HG03378 (cell line): ENCODE data around the gene SLCO1A2.
"Not testable (repeated sequence)": the region's sequence is repeated elsewhere in the genome, so short reads cannot be mapped to it uniquely, and the experiment has no call there.

Experiments used
- ATAC-seq: cut with Tn5 transposase; IDR thresholded peaks from one replicate; pipeline ENCODE4 v1.9.1; 2021; ENCODE audit warnings: mild to moderate bottlenecking, moderate library complexity; ENCODE audit not compliant: unreplicated experiment

Gene SLCO1A2, protein sequence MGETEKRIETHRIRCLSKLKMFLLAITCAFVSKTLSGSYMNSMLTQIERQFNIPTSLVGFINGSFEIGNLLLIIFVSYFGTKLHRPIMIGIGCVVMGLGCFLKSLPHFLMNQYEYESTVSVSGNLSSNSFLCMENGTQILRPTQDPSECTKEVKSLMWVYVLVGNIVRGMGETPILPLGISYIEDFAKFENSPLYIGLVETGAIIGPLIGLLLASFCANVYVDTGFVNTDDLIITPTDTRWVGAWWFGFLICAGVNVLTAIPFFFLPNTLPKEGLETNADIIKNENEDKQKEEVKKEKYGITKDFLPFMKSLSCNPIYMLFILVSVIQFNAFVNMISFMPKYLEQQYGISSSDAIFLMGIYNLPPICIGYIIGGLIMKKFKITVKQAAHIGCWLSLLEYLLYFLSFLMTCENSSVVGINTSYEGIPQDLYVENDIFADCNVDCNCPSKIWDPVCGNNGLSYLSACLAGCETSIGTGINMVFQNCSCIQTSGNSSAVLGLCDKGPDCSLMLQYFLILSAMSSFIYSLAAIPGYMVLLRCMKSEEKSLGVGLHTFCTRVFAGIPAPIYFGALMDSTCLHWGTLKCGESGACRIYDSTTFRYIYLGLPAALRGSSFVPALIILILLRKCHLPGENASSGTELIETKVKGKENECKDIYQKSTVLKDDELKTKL

DNA sequence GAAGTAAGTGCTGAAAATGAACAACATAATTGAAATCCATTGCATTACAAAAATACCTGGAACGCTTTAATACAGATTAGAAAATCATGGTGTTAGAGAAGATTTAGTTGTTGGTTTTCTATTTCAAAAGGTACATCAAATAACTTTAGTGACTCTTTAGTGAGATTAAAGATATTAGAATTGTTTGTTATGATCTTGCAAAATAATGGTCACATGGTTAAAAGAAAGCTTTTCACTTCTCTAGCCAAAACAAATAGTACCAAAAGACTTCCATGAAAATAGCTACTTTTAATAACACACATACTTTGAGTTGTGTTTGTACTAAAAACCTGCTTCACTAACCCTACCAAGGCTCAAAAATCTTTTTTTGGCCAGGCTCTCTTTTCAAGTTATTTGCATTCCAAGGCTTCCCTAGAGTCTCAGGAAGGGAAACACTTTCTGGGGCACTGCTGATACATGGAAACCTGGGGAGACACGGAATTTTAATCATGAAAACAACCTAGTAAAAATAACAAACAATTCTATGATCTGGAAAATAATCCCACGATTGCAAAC lies at the start of gene SLCO1A2:
SLCO1A2 (minus strand) TSS at position 147 of the 555 bp plus-strand sequence. CDS start 270 bp downstream, outside the sequence.
- no peak for ATAC-seq

DNA sequence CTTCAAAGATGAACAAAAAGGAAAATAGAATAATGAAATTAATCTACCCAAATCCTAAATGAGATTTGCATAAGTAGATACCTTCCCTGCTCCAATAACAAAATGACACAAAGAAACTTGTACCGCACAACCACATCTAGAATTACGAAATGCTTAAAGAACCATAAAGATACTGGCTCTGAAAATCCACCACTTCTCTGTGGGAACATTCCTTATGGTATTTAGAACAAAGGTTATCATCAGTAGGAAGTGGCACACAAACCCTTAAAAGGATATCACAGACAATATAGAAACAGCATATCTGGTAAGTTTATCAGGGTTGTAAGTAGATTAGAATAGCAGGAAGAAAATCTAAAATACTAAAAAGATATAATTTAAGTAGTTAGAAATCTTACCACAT lies 49.5 kb upstream of the SLCO1A2 start:
- ATAC-seq: no peak

DNA sequence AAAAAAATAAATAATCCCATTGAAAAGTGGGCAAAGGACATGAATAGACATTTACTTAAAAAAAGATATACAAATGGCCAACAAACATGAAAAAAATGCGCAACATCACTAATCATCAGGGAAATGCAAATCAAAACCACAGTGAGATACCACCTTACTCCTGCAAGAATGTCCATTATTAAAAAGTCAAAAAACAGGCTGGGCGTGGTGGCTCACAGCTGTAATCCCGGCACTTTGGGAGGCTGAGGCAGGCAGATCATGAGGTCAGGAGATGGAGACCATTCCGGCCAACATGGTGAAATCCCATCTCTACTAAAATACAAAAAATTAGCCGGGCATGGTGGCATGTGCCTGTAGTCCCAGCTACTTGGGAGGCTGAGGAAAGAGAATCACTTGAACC lies 46.6 kb upstream of the SLCO1A2 start:
- not testable (repeated sequence) for ATAC-seq

DNA sequence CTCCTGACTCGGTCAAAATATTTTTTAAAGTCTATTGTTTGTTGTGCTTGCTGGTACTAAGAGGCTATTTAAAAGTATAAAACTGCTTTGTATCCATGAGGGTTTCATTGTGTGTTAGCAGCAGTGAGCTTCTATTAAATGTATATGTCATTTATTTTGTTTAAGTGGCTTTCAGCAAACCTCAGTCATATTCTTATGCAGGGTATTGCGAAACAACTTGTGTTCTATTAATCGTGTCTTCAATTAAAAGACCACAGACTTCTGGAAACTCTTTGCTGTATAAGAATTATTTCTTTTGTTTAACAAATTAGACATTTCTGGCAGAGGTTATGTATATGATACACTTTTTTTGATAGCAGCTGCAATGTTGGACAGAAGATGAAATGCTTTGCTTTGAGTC lies 44.5 kb upstream of the SLCO1A2 start:
- ATAC-seq: no peak

DNA sequence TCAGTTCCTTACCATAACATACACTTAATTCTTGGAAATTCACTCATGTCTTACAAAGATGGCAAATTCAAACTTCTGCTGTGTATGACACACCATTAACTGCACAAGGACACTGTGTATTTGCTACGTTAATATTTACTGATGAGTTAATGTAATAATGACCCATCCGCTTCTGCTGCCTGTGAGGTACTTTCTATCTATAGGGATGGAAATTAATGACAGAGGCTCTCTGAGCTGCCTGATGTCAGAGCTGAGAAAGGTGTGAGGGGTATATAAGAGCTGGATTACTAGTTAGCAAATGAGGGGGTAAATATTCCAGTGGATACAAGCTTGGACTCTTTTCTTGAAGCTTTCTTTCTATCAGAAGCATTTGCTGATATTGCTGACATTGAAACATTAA lies 37.9 kb upstream of the SLCO1A2 start, which contains the start of gene IAPP:
IAPP (plus strand) TSS at position 301 of the 400 bp plus-strand sequence. CDS start 450 bp downstream, outside the sequence.
- no peak for ATAC-seq

DNA sequence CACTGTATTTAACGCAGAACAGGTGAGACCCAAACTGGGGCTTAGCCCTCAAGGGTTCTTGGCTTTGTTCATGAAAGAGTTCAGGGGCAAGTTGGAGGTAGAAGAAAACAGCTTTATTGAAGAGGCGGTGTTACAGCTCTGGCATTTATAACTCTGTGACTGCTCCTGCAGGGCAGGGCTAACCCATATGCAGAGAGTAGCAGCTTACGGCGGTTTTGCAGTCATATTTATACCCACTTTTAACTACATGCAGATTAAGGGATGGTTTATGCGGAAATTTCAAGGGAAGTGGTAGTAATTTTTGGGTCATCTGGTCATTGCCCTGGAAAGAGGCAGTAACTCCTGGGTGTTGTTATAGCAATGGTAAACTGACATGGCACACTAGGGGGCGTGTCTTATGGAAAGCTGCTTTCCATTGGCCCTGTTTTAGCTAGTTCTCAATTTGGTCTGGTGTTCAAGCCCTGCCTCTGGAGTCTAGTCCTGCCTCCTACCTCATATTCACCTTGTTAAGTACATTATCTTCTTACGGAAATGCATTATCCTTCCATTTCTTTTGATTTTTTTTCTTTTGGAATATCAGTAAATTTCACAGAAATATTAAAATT lies 36.2 kb upstream of the SLCO1A2 start:
- ATAC-seq: no peak

DNA sequence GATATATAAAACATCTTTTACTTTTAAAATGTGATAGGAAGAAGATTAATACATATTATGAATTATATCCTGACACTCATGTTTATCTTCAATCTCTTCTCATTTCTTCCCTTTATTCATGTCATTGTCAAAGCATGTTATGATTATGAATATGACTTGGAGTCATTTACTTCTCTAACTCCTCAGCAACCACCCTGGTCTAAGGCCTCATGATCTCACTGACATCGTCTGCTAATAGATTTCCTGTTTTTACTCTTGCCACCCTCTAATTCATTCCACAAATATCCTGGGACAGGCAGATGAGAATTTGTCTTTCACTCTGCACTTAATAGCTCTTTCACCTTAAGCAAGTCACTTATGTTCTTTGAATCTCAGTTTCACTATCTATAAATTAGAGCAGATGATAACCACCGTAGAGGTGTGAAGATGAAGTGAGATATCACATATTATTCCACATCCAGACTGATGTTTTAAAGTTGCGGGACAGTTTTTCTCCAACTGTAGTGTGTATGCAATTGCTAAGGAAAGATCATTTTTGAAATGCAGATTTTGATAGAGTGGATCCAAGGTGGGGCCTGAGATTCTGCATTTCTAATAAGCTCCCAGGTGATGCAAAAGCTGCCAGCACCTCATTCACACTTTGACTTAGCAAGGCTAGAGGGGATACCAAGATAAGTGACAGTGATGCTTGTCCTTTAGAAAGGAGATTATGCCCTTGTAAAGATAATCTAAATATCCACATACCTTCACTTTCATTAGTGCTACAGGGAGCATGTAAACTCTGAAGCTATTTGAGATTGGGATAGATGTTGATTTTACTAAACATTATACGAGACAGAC lies 34.6 kb upstream of the SLCO1A2 start:
- ATAC-seq: no peak

DNA sequence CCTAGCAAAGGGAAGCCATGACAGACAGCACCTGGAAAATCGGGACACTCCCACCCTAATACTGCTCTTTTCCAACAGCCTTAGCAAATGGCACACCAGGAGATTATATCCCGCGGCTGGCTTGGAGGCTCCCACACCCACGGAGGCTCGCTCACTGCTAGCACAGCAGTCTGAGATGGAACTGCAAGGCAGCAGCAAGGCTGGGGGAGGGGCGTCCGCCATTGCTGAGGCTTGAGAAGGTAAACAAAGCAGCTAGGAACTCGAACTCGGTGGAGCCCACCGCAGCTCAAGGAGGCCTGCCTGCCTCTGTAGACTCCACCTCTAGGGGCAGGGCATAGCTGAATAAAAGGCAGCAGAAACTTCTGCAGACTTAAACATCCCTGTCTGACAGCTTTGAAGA lies 25.9 kb upstream of the SLCO1A2 start:
- not testable (repeated sequence) for ATAC-seq

DNA sequence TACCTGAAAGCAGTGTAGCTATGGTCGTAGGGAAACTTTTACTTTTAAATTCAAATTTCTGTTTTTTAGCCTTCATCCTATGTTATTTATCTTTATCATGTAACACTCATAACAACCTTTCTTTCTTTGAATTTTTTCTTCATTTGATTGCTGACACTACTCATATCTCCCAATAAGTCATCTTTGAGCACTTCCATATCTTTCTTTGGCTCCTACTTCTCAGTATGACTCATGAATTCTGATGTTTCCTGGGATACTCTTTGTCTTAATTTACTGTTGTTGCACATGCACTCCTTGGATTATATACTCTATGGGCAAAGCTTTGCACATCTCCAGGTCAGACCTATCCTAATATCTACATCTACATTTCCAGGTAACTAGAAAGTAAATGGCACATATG lies 19.9 kb upstream of the SLCO1A2 start:
- ATAC-seq: no peak

DNA sequence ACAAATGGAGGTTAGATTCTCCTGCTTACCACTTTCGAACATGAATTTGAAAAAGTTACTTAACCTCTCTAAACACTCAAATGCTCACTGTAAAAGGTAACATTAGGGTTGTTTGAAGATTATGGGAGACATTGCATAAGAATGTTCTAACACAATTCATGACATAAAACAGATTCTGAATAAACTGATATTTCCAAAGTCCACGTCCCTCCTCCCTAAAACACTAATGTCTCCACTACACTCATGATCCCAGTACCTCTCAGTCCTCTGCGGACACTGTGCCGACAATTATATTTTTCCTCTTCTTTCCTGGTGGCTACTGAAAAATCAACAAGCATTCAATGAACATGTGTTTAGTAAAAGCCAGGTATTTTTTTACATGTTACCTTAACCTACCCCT lies 19.2 kb upstream of the SLCO1A2 start:
- no peak for ATAC-seq

DNA sequence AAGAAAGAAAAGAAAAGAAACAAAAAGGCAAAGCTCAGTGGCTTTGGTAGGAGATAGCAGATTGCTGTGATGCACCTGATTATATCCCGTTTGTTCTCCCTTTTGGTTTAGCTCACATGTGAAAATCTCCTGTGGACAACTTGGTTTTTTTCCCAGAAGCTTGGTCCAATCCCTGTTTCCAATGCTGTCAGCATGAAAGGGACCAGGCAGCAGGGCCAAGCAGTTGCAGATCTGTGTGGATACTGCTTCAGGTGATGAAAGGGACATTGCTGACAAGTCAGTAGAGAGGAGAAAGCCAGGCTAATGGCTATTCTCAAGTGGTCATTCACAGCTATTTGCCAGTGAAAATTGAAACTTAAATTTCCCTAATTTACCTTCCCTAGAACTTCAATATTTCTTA lies 18.8 kb upstream of the SLCO1A2 start:
- no peak for ATAC-seq

DNA sequence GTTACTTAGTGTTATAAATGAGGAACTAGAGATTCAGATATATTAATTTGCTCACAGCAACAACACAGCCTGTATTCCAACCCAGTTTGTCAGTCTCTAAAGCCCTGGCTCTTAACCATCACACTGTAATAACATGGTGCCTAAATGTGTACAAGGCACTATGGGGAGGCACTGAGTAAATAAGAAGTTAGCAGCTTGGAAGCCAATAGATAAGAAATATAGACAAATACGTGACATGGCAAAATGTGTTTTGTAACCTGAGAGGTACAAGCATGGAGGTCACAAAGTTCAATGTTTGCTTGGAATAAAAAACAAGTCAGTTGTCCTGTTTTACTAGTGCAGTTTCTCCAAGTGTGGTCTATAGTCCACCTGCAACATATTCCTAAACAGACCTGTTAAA lies 16.3 kb upstream of the SLCO1A2 start:
- ATAC-seq: no peak

DNA sequence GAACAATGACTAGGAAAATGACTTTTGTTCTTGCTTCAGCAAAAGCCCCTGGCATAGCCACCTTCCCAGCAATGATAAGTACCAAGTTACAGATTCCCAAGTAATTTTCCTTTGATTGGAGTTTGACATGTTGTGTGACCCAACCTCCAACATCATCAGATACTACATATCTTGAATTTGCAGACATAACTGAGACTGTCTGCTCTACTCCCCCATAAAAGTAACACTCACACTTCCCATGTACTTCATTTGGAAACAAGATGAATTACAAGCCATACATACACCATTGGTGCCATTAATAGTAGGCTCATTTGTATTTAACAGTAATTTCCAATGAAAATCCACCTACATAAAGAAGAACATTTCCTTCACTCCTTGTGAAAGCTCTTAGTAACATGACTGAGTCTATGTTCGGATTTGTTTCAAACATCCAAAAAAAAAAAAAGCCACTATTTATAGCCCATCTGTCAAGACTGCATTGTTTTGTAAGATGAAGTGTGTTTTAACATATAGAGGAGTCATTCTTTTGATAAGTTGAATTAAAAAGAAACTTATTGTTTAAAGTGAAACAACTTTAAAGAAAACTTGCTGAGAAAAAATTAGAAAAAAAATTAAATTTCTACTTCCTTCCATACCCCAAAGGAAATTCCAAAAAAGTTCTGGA lies 12.0 kb upstream of the SLCO1A2 start:
- ATAC-seq: no peak

DNA sequence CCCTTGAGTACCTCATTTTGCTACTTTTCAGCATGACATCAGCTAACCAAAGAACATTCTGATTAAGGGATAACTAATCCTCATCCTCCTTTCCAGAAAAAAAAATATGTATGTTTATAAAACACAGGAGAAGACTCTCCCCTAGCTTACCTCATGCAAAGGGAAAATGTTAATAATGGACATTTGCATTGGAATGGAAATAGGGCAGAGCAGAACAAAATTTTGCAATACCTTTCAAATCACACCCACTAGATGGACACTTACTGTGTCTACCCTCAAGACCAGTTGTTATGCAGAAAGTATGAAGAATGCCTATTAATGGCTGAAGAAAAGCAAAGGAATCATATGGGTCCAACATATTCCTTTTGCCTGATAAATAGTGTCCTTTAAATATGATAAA lies 8.9 kb upstream of the SLCO1A2 start:
- no peak for ATAC-seq

DNA sequence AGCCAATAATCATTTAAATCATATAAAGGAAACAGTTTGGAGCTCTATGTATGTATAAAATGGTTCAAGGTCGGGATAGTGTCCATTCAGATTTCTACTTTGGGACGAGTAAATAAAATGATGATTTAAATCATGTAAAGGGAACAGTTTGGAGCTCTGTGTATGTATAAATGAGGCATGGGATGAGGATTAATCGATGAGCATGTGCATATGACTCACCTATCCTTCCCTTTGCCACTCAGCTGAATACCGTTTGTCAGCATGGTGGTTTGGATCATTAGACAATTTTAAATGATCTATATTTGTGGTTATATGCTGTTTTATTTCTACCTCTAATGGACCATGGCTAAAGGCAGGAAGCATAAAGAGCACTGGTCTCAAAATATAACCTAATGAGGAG lies 7.1 kb upstream of the SLCO1A2 start:
- no peak for ATAC-seq

DNA sequence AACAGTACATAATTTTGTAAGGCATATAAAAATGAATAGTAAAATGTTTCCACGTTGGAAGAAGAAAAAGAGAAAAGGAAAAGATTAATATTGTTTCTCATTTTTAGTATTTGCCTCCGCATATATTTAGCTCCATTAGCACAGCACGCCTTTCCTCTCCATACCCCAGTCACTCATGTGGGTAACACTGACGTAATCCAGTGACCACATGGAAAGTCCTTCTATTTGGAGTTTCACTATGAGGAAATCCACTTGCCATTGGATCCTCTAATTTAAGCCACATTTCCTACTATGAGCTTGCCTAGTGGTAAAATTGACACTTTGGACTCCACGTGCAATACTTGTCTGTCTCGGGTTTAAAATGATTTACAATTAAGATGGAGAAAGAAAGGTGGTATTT lies 5.7 kb upstream of the SLCO1A2 start:
- ATAC-seq: no peak

DNA sequence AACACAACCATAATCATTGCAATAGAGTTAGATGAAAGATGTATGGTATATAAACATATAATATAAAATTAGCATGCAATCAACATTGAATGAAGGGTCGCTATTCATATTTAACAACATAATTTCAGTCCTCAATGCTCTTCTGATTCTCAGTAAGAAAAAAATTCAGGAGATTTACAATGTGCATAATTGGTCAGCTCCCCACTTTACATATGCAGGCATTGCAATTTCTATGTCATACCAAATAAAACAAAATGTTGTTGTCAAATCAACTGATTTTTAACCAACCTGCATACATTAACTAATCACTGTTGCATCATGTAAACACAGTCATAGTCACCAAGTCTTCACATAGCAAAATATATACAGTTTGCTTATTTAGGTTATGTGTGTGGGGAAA lies 5.2 kb upstream of the SLCO1A2 start:
- ATAC-seq: no peak

DNA sequence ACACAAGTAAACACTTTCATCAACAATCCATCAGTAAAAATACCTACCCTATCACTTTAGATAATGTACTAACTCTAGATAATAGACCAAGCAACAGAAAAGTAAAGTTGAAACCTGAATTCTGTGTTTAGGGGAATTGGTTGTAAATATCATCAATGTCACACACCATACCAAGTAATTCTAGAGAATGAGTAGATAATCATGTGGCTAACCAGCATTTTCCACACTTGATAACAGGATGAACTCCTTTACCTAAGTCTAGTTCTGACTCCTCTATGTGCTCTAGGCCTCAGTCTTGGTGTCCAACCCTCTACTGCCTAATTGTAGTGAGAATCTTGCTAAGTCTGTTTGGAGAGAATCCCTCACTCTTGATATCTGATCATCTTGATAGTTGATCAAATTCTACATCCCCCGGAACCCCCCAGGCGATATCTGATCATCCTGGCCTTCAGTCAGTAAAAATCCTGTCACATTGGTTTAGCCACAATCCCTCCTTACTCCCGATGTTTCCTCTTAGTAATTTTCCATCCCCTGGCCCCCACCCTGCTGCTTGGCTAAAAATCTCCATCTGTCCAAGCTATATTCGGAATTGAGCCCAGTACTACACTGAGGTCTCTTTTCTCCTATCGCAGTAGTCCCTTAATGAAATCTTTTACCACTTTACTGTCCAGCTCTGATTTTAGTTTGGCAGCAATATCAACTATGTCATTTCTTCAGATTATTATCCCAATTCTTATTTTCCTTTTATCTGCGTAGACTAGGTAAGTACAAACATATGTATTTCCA lies 3.4 kb upstream of the SLCO1A2 start:
- ATAC-seq: no peak

DNA sequence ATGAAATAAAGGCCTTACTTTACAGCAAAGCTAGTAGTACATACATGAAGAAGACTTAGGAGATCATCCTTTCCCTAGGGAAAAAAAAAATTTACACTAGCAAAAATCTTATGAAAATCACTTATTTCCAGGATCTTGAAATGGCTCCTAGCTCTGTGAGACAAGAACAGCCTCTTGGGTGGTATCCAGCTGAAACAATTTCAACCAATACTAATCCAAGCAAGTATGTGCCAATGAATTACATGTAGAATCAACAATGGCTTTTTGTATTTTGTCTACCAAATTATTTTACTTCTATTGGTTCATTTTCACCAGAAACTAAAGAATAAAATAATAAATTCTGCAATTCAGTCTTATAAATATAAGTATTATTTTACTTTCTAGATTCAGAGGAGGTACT lies 2.7 kb upstream of the SLCO1A2 start:
- no peak for ATAC-seq
